ENCODE data around the gene MTRR.

GRCh38 chr5:7855611-7856010 lies 13.3 kb upstream of the MTRR start:
- TF ChIP-seq CTCF (IDR thresholded peaks at IDR 0.05) (no peak), POLR2A (IDR thresholded peaks at IDR 0.05) (no peak)

Data from body of pancreas (tissue), 4 donors.